SJSA1 (cell line): ENCODE data around the gene MYO6. TPM values are rescaled to one million over a fixed set of nuclear protein-coding genes. Genes with fewer than 3 reads are reported as not detected.

Experiments
- DNase-seq, 2 experiments: peaks; one replicate each; pipeline ENCODE4 v3.0.0-alpha.2; 2015 to 2020; ENCODE audit warnings: low spot score in 2 of 2, low read depth in 1 of 2
- H3K27ac ChIP-seq: fragments of 250-450 bp; sonication (Bioruptor Pico); 2 replicates; pipeline ENCODE4 v1.5.1; 2020; ENCODE audit warnings: mild to moderate bottlenecking, moderate library complexity
- H3K27me3 ChIP-seq: fragments of 250-450 bp; sonication (Bioruptor Pico); replicated peaks from 2 replicates; pipeline ENCODE4 v1.5.1; 2020; ENCODE audit warnings: mild to moderate bottlenecking, moderate library complexity
- H3K36me3 ChIP-seq: fragments of 250-450 bp; sonication (Bioruptor Pico); 2 replicates; pipeline ENCODE4 v1.5.1; 2020; ENCODE audit warnings: mild to moderate bottlenecking
- H3K4me1 ChIP-seq: fragments of 250-450 bp; sonication (Bioruptor Pico); replicated peaks from 2 replicates; pipeline ENCODE4 v1.6.1; 2021; ENCODE audit warnings: mild to moderate bottlenecking
- H3K4me3 ChIP-seq: fragments of 250-450 bp; sonication (Bioruptor Pico); 2 replicates; pipeline ENCODE4 v1.5.1; 2020; ENCODE audit warnings: mild to moderate bottlenecking
- H3K9me3 ChIP-seq: fragments of 250-450 bp; sonication (Bioruptor Pico); replicated peaks from 2 replicates; pipeline ENCODE4 v1.5.1; 2020; ENCODE audit warnings: mild to moderate bottlenecking
- total RNA-seq: library from RNA; depleted of rRNA; stranded (reverse); fragments of >200 nt; shearing (Covaris generic); gene quantifications from 2 replicates; pipeline ENCODE4 v1.2.3, GENCODE V29; 2014

The MYO6 gene
- total RNA-seq, 1 experiment from 2014 or later = 6.4 TPM

DNA sequence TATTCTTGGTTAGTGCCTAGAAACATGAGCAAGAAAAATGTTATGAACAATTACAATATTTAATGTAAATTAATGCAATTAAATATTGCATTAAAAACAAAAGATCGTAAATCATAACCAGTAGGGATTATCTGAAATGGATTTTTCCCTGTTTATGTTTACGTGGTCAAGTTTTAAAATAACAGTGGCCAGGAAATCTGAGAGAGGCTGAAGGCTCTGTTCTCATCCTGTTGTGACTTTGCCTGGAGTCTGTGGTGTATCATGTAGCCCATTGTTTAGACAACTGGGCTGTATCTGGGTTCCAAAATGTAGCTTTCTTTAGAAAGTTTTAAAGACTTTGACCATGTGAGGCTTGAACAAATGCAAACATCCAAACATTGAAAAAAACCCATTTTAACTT is 2.4 kb downstream of the MYO6 start:
- Histone ChIP-seq H3K9me3 (no peaks in the 10 kb centered on the region), H3K36me3 (peaks cover 8% of the 10 kb centered on the region), H3K27ac (no peak overlapping the region), H3K27me3 (no peaks in the 10 kb centered on the region), H3K4me3 (no peak overlapping the region), H3K4me1 (peaks cover 34% of the 10 kb centered on the region)
- peak in 1 of 2 experiments; percentile 34 for DNase-seq

GRCh38 chr6:75752365-75752764 is 3.3 kb downstream of the MYO6 start:
- no peak overlapping the region for H3K4me3 ChIP-seq
- H3K27me3 ChIP-seq = no peaks in the 10 kb centered on the region
- DNase-seq = no peak
- no peaks in the 10 kb centered on the region for H3K9me3 ChIP-seq
- peaks cover 8% of the 10 kb centered on the region for H3K36me3 ChIP-seq
- H3K27ac ChIP-seq = no peak overlapping the region
- peaks cover 34% of the 10 kb centered on the region for H3K4me1 ChIP-seq

DNA sequence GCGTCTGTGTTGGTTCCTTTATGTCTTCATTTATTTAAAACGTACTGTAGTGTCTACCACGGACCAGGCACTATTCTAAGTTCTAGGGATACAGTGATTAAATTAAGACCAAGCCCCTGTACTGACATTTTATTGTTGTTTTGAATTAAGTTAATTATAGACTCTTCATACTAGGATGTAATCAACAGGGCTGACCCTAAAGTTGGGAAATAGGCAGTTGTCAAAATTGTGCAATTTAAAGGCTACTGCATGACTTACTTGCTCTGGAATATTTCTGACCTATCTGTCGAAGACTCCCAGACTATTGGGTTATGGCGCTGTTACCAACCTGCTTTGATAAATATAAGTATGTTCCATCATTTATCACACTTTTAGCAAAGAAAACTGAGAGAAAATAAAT is 6.7 kb downstream of the MYO6 start:
- Histone ChIP-seq H3K27me3 (no peaks in the 10 kb centered on the region), H3K27ac (no peak overlapping the region), H3K4me1 (peaks cover 20% of the 10 kb centered on the region), H3K36me3 (no peaks in the 10 kb centered on the region), H3K4me3 (no peak overlapping the region), H3K9me3 (no peaks in the 10 kb centered on the region)
- DNase-seq = no peak

DNA sequence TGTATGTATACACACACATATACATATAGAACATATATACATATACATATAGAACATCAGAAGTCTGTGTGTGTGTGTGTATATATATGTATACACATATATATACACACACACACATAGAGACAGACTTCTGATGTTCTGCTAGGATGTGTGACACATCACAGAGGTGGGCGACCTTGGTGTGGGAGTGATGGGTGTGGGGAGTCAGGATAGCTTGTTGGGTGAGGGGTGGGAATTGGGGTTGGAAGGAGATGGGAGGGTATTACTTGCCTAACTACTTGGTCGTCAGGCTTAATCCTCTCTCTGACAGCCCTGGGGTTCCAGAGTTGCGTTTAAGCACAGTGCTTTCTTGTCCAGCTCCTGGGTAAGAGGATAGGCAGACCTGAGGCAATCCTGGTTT is 8.3 kb downstream of the MYO6 start:
- H3K4me1 ChIP-seq = peaks cover 14% of the 10 kb centered on the region
- no peak overlapping the region for H3K4me3 ChIP-seq
- H3K9me3 ChIP-seq = no peaks in the 10 kb centered on the region
- no peaks in the 10 kb centered on the region for H3K36me3 ChIP-seq
- no peaks in the 10 kb centered on the region for H3K27me3 ChIP-seq
- DNase-seq = no peak
- H3K27ac ChIP-seq = no peak overlapping the region

DNA sequence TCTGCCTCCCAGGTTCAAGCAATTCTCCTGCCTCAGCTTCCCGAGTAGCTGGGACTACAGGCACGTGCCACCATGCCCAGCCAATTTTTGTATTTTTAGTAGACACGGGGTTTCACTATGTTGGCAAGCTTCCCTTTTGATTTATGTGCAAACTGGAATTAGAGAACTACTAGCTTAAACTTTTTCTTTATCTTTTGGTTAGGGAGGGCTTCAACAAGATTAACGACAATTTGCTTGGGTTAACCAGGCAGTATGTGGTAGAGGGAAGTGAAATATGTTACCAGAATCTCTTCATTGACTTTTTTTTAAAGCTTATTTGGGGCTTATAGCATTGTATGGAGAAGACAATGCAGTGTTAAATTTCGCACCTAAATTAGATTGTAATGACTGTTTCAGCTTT is 9.0 kb downstream of the MYO6 start:
- DNase-seq = no peak
- Histone ChIP-seq H3K27me3 (no peaks in the 10 kb centered on the region), H3K4me3 (no peak overlapping the region), H3K36me3 (no peaks in the 10 kb centered on the region), H3K4me1 (peaks cover 10% of the 10 kb centered on the region), H3K9me3 (no peaks in the 10 kb centered on the region), H3K27ac (no peak overlapping the region)

DNA sequence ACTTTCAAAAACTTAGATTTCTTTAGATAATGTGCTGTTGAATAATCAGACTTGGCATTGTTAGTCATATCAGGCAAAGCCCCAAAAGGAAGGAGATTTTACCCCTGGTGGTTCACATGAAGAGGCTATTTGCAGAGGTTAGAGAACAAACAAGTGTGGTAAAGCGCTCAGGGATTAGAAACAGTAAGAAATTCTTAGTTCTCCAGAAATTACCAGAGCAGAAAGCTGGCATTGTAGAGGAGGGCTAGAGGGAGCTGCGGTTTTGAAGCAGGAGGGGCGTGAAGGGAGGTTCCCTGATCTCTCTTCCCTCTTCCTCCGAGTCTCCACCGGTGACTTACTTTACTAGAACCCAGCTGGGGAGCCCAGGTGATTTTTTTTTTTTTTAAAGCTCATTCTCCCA is 10.2 kb downstream of the MYO6 start:
- DNase-seq = no peak
- Histone ChIP-seq H3K9me3 (no peaks in the 10 kb centered on the region), H3K36me3 (no peaks in the 10 kb centered on the region), H3K27ac (no peak overlapping the region), H3K4me1 (peaks cover 1% of the 10 kb centered on the region), H3K27me3 (no peaks in the 10 kb centered on the region), H3K4me3 (no peak overlapping the region)

DNA sequence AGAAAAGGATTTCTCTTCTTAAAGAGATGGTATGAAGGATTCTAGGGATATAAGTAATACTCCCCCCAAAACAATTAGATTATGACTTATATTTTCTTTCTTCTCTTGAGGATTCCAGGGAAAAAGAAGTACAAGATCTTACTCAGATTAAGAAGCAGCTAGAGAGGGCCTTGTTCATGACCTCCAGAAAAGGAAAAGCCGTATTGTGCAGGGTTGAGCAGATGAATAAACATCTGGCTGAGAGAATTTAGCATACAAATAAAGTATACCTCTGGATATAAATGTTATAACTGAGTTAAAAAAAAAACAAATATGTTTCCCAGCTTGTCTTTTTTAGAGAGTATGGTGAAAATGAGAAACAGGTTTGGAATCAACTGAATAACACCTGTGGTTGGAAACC is 11.3 kb downstream of the MYO6 start:
- H3K4me1 ChIP-seq = no peaks in the 10 kb centered on the region; the same call in 1 of the 2 replicates
- no peak overlapping the region for H3K27ac ChIP-seq
- H3K9me3 ChIP-seq = no peaks in the 10 kb centered on the region
- no peak for DNase-seq
- H3K4me3 ChIP-seq = no peak overlapping the region
- H3K36me3 ChIP-seq = no peaks in the 10 kb centered on the region
- no peaks in the 10 kb centered on the region for H3K27me3 ChIP-seq

GRCh38 chr6:75761489-75761888 is 12.4 kb downstream of the MYO6 start:
- no peaks in the 10 kb centered on the region for H3K27me3 ChIP-seq
- H3K36me3 ChIP-seq = no peaks in the 10 kb centered on the region
- H3K4me3 ChIP-seq = no peak overlapping the region
- H3K4me1 ChIP-seq = no peaks in the 10 kb centered on the region; the same call in 1 of the 2 replicates
- H3K27ac ChIP-seq = no peak overlapping the region
- H3K9me3 ChIP-seq = no peaks in the 10 kb centered on the region
- DNase-seq = no peak

DNA sequence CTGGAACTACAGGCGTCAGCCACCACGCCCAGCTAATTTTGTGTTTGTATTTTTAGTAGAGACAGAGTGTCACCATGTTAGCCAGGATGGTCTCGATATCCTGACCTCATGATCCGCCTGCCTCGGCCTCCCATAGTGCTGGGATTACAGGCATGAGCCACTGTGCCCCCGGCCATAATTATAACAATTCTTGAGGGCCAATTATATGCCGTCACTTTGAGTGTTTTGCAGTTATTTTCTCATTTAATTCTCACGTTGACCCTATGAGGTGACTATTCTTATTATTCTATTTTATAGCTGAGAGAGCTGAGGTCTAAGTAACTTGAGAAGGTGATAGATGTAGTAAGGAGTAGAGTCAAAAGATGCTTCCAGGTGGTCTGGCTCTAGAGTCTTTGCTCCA is 13.0 kb downstream of the MYO6 start:
- no peak overlapping the region for H3K27ac ChIP-seq
- no peaks in the 10 kb centered on the region for H3K36me3 ChIP-seq
- DNase-seq = no peak
- H3K4me3 ChIP-seq = no peak overlapping the region
- no peaks in the 10 kb centered on the region for H3K27me3 ChIP-seq
- H3K4me1 ChIP-seq = no peaks in the 10 kb centered on the region; the same call in 1 of the 2 replicates
- H3K9me3 ChIP-seq = no peaks in the 10 kb centered on the region

DNA sequence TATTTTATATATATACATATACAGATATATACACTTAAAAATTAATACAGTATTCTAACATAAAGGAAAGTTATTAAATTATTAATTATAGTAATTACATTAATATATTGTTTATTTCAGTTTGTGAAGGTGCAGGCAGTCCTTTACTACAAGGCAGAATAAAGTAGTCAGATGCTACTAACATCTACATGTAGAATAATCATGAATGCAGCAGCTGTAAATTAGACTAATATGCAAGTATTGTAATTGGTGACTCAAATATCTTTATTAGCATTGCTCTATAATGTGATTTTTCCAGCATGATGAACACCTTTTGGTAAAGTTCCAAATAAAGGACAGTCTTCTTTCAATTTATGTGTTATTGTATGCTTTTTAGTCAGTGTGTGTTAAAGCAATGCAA is 17.3 kb downstream of the MYO6 start:
- Histone ChIP-seq H3K4me1 (no peaks in the 10 kb centered on the region), H3K9me3 (no peaks in the 10 kb centered on the region), H3K4me3 (no peak overlapping the region), H3K36me3 (no peaks in the 10 kb centered on the region), H3K27me3 (no peaks in the 10 kb centered on the region), H3K27ac (no peak overlapping the region)
- DNase-seq = no peak

- H3K27ac ChIP-seq = no peak overlapping the region
- no peaks in the 10 kb centered on the region for H3K9me3 ChIP-seq
- no peaks in the 10 kb centered on the region for H3K4me1 ChIP-seq
- DNase-seq = no peak
- no peak overlapping the region for H3K4me3 ChIP-seq
- H3K36me3 ChIP-seq = no peaks in the 10 kb centered on the region
- H3K27me3 ChIP-seq = no peaks in the 10 kb centered on the region
Observed at GRCh38 chr6:75770844-75771243, 21.8 kb downstream of the MYO6 start.

DNA sequence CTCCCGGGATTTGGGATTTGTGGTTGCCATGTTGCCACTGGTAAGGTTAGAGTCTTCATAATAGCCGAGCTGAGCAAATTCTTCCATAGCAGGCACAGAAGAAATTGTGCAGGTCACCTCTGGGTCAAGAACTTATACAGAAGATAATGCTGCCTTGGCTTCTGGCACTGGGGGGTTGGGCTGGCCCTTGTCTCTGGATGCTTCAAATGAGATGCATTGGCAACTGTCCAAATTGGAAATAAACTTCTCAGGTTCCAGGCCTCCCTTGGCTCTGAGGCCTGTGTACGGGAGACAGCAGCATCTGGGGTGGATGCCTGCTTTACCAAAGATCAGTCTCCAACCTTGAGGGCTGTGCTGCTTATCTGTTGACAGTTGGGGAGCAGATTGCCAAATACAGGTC is 26.2 kb downstream of the MYO6 start:
- H3K27ac ChIP-seq = no peak overlapping the region
- no peaks in the 10 kb centered on the region for H3K4me1 ChIP-seq
- H3K9me3 ChIP-seq = no peaks in the 10 kb centered on the region
- no peak for DNase-seq
- H3K27me3 ChIP-seq = no peaks in the 10 kb centered on the region
- no peaks in the 10 kb centered on the region for H3K36me3 ChIP-seq
- H3K4me3 ChIP-seq = no peak overlapping the region

- DNase-seq = no peak
- H3K4me3 ChIP-seq = no peak overlapping the region
- no peaks in the 10 kb centered on the region for H3K36me3 ChIP-seq
- H3K4me1 ChIP-seq = no peaks in the 10 kb centered on the region
- no peaks in the 10 kb centered on the region for H3K27me3 ChIP-seq
- no peaks in the 10 kb centered on the region for H3K9me3 ChIP-seq
- no peak overlapping the region for H3K27ac ChIP-seq
Observed at GRCh38 chr6:75776461-75776860, 27.4 kb downstream of the MYO6 start.

DNA sequence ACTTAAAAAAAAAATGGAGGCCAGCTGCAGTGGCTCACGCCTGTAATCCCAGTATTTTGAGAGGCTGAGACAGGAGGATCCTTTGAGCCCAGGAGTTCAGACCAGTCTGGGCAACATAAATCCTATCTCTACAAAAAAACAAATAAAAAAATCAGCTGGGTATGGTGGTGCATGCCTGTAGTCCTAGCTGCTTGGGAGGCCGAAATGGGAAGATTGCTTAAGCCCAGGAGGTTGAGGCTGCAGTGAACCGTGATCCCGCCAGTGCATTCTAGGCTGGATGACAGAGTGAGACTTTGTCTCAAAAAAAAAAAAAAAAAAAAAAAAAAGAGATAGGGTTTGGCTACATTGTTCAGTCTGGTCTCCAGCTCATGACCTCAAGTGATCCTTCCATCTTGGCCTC is 29.7 kb downstream of the MYO6 start:
- Histone ChIP-seq H3K4me1 (no peaks in the 10 kb centered on the region), H3K9me3 (no peaks in the 10 kb centered on the region), H3K27ac (no peak overlapping the region), H3K4me3 (no peak overlapping the region), H3K27me3 (no peaks in the 10 kb centered on the region), H3K36me3 (no peaks in the 10 kb centered on the region)
- DNase-seq = no peak

DNA sequence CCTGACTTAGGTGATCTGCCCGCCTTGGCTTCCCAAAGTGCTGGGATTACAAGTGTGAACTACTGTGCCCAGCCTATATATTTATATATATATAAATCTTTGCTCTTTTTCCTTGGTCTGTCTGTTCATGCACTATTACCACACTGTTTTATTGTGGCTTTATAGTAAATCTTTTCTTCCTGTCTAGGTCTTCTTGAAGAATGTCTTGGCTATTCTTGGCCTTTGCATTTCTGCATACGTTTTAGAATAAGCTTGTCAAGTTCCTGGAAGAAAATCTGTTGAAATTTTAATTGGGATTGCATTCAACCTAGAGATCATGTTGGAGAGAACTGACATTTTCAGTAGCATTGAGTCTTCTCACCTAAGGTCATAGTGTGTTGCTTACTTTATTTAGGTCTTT is 37.1 kb downstream of the MYO6 start:
- no peaks in the 10 kb centered on the region for H3K9me3 ChIP-seq
- no peaks in the 10 kb centered on the region for H3K36me3 ChIP-seq
- no peak overlapping the region for H3K4me3 ChIP-seq
- no peaks in the 10 kb centered on the region for H3K4me1 ChIP-seq
- no peak for DNase-seq
- no peaks in the 10 kb centered on the region for H3K27me3 ChIP-seq
- H3K27ac ChIP-seq = no peak overlapping the region
